RWPE1 (cell line): ENCODE measurements around the gene RHOT1.

Source experiments
- CTCF ChIA-PET: fragments of 350-600 bp; sonication (Branson Sonifier 250); formaldehyde crosslinking; extraction: SDS; loops from one replicate; lab custom pipeline; 2021; lab: Yijun Ruan, JAX
- POLR2A ChIA-PET: fragments of 400-600 bp; formaldehyde crosslinking; extraction: SDS; loops from one replicate; lab custom pipeline; 2020; ENCODE audit warnings: antibody characterized with exemption; ENCODE audit not compliant: low non-redundant PET; lab: Yijun Ruan, JAX
- DNase-seq: peaks from one replicate; pipeline ENCODE4 v3.0.0; 2012; ENCODE audit warnings: low spot score
- H3K27ac ChIP-seq: fragments of 450-650 bp; 2 replicates; pipeline ENCODE4 v1.5.1; 2017
- TF ChIP-seq, protein P1 (sequence below): fragments of 450-650 bp; conservative IDR thresholded peaks from 2 replicates; pipeline ENCODE4 v1.5.1; 2017; ENCODE audit warnings: low read depth, mild to moderate bottlenecking

Gene RHOT1

DNA sequence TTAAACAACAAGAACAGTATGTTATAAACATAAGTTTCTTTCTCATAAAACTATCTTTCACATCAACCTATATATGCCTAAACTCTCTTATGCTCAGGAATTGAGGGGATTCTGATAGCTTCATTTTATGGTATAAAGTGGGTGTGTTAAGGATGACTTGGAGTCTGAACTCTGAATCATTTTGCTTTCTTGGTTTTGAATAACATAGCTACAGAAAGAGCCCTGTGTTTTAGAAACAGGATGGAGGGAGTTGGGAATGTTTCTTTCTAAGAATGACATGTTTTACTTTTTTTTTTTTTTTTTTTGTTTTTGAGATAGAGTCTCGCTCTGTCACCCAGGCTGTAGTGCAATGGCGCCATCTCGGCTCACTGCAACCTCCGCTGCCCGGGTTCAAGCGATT, 50.1 kb downstream of the RHOT1 start:
- CTCF ChIA-PET: interaction anchor here (0.5 to 0.6 kb wide), 2 partner anchors 18 to 53 kb away, joined by 3 read pairs; no protein-coding TSS in a partner anchor
- TF ChIP-seq, protein P1, sequence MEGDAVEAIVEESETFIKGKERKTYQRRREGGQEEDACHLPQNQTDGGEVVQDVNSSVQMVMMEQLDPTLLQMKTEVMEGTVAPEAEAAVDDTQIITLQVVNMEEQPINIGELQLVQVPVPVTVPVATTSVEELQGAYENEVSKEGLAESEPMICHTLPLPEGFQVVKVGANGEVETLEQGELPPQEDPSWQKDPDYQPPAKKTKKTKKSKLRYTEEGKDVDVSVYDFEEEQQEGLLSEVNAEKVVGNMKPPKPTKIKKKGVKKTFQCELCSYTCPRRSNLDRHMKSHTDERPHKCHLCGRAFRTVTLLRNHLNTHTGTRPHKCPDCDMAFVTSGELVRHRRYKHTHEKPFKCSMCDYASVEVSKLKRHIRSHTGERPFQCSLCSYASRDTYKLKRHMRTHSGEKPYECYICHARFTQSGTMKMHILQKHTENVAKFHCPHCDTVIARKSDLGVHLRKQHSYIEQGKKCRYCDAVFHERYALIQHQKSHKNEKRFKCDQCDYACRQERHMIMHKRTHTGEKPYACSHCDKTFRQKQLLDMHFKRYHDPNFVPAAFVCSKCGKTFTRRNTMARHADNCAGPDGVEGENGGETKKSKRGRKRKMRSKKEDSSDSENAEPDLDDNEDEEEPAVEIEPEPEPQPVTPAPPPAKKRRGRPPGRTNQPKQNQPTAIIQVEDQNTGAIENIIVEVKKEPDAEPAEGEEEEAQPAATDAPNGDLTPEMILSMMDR: no peak
- POLR2A ChIA-PET: no interaction called here
- H3K27ac ChIP-seq: no peak overlapping the region
- DNase-seq: no peak

DNA sequence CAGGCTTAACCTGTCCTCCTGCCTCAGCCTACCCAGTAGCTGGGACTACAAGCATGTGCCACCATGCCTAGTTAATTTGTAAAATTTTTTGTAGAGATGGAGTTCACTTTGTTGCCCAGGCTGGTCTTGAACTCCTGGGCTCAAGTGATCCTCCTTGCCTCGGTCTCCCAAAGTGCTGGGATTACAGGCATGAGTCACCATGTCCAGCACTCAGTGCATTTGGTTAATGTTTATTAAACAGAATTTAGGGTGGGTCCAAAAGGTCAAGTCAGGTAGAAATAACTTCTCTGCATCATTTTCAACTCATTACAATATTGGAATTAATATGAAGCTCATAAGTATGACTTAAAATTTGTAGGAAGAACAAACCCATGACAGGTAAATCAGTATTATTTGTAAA, 55.7 kb downstream of the RHOT1 start:
- no peak for DNase-seq
- no peak overlapping the region for H3K27ac ChIP-seq
- ChIA-PET CTCF (interaction anchor here (0.6 to 1.4 kb wide), 2 partner anchors 15 to 25 kb away, joined by 3 to 4 read pairs; no protein-coding TSS in a partner anchor), POLR2A (no interaction called here)
- TF ChIP-seq, protein P1: no peak

DNA sequence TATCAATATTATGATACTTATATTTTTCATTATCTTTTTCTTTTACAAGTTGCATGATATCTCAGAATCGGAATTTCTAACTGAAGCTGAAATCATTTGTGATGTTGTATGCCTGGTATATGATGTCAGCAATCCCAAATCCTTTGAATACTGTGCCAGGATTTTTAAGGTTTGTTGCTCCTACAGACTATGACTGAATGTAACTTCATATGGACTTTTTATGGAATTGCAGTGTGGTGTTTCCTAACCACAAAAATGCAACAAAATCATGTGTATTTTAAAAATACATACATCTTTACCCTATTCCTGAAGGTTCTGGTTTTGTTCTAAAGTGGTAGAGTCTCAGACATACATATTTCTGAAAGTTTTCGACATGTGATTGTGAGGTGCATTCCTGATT, 64.6 kb downstream of the RHOT1 start:
- no peak for DNase-seq
- POLR2A ChIA-PET: no interaction called here
- no peak overlapping the region for H3K27ac ChIP-seq
- TF ChIP-seq, protein P1: no peak
- CTCF ChIA-PET: interaction anchor here (0.7 kb wide), 1 partner anchor 16 kb away, joined by 3 read pairs; no protein-coding TSS in a partner anchor

DNA sequence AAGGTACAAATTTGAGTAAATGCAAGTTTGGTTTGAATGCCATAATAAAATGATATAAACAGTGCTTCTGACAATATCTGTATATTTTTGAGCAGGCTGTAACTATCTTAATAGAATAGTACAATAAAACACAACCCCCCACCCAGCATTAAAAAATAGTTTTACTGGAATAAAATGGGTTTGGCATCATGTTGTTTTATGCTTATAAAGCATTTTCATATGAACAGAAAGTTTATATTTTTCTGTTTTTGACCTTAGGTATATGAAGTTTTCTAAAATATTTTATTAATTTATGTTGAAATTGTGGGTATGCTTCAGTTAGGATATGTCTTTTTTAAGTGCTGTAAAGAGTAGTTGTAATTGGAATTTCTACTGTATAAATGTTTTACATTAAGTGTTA, 66.1 kb downstream of the RHOT1 start:
- ChIA-PET CTCF (no interaction called here), POLR2A (no interaction called here)
- no peak for DNase-seq
- TF ChIP-seq, protein P1: no peak
- H3K27ac ChIP-seq: no peak overlapping the region

DNA sequence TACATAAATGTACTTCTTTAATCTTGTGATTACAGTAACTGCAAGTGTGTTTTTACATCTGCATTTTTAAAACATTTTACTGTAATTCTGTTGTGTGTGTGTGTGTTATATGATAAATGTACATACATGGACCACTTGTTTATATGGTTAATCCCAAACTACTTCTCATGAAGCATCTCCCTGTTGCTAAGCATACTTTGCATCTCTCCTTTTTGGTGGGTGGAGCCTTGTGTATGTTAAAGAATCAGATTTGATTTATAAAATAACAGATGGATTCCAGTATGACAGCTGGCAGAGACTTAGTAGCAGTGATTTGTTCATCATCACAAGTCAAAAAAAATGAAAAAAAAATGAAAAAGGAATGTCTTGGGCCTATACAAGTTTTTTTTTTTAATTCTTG, 67.3 kb downstream of the RHOT1 start:
- no peak for DNase-seq
- CTCF ChIA-PET: interaction anchor here (0.6 kb wide), 1 partner anchor 167 kb away, joined by 5 read pairs; no protein-coding TSS in a partner anchor
- POLR2A ChIA-PET: no interaction called here
- TF ChIP-seq, protein P1: no peak
- no peak overlapping the region for H3K27ac ChIP-seq

DNA sequence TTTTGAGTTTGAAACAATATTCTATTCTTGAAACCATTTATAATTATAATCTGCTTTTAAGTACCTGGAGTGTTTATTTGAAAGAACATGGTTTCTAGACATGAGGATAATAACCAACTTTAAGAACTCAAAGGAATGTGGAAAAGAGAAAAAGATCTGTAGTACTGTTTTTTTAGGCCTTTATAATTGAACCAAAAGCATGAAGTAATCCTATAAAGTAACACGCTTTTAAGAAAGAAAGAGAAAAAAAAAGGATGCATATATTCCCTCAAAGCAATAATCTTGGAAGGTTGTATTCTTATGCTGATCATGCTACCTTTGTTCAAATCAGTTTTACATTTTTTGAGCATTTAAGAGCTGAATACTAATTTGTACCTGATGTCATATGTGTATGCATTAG, 69.4 kb downstream of the RHOT1 start:
- CTCF ChIA-PET: no interaction called here
- TF ChIP-seq, protein P1: no peak

More for the DNA sequence above, 69.4 kb downstream of the RHOT1 start:
- H3K27ac ChIP-seq: no peak overlapping the region
- POLR2A ChIA-PET: interaction anchor here (0.6 kb wide), 1 partner anchor 66 kb away, joined by 4 read pairs; no protein-coding TSS in a partner anchor
- DNase-seq: no peak
